H9 (cell line): Measurements from ENCODE around the gene THEMIS. TPM values are rescaled to one million over a fixed set of nuclear protein-coding genes. Genes with fewer than 3 reads are reported as not detected.

Experiments
- DNase-seq: peaks from one replicate; pipeline ENCODE4 v3.0.0-alpha.2; 2017
- H2AFZ ChIP-seq: one replicate; pipeline ENCODE4 v1.6.1; 2013; ENCODE audit warnings: mild to moderate bottlenecking, low read length, control low read depth, moderate library complexity
- H2AK5ac ChIP-seq: 2 replicates; pipeline ENCODE4 v1.6.1; 2013; ENCODE audit warnings: low read length, control low read depth, mixed read lengths; ENCODE audit not compliant: insufficient read length
- H2BK120ac ChIP-seq: one replicate; pipeline ENCODE4 v1.6.1; 2013; ENCODE audit warnings: low read depth, mild to moderate bottlenecking, low read length, control low read depth, inconsistent platforms; ENCODE audit not compliant: poor library complexity, severe bottlenecking
- H2BK12ac ChIP-seq: 2 replicates; pipeline ENCODE4 v1.6.1; 2013; ENCODE audit warnings: low read length, control low read depth, mixed read lengths, low read depth; ENCODE audit not compliant: insufficient read length
- H2BK15ac ChIP-seq: 2 replicates; pipeline ENCODE4 v1.6.1; 2013; ENCODE audit warnings: low read depth, low read length, control low read depth
- H2BK20ac ChIP-seq: one replicate; pipeline ENCODE4 v1.6.1; 2013; ENCODE audit warnings: low read depth, mild to moderate bottlenecking, low read length, control low read depth, inconsistent platforms; ENCODE audit not compliant: poor library complexity, severe bottlenecking
- H2BK5ac ChIP-seq: 2 replicates; pipeline ENCODE4 v1.6.1; 2013; ENCODE audit warnings: low read length, control low read depth, mixed read lengths; ENCODE audit not compliant: insufficient read length
- H3K14ac ChIP-seq: 2 replicates; pipeline ENCODE4 v1.6.1; 2013; ENCODE audit warnings: low read length, control low read depth; ENCODE audit not compliant: insufficient read depth
- H3K18ac ChIP-seq: 2 replicates; pipeline ENCODE4 v1.6.1; 2013; ENCODE audit warnings: low read depth, mild to moderate bottlenecking, mixed read lengths, low read length, control low read depth; ENCODE audit not compliant: insufficient read length
- H3K23ac ChIP-seq: 2 replicates; pipeline ENCODE4 v1.6.1; 2013; ENCODE audit warnings: low read length, control low read depth, mixed read lengths, low read depth; ENCODE audit not compliant: insufficient read length
- H3K23me2 ChIP-seq: 2 replicates; pipeline ENCODE4 v1.6.1; 2013; ENCODE audit warnings: low read depth, mild to moderate bottlenecking, mixed read lengths, low read length, control low read depth; ENCODE audit not compliant: insufficient read length, poor library complexity, severe bottlenecking
- H3K27ac ChIP-seq: 2 replicates; pipeline ENCODE4 v1.5.1; 2013; ENCODE audit warnings: low read length, control low read depth, mixed read lengths, low read depth; ENCODE audit not compliant: insufficient read length
- H3K27me3 ChIP-seq: 2 replicates; pipeline ENCODE4 v1.6.1; 2013; ENCODE audit warnings: low read length, control low read depth, inconsistent platforms; ENCODE audit not compliant: insufficient read depth
- H3K4ac ChIP-seq: 2 replicates; pipeline ENCODE4 v1.6.1; 2013; ENCODE audit warnings: low read depth, mild to moderate bottlenecking, control low read depth, inconsistent platforms, low read length, moderate library complexity
- H3K4me1 ChIP-seq: 2 replicates; pipeline ENCODE4 v1.6.1; 2013; ENCODE audit warnings: low read length, control low read depth, inconsistent platforms; ENCODE audit not compliant: insufficient read depth
- H3K4me2 ChIP-seq: 2 replicates; pipeline ENCODE4 v1.6.1; 2013; ENCODE audit warnings: low read length, control low read depth, mixed read lengths; ENCODE audit not compliant: insufficient read length, insufficient read depth
- H3K56ac ChIP-seq: 2 replicates; pipeline ENCODE4 v1.6.1; 2013; ENCODE audit warnings: low read depth, mild to moderate bottlenecking, mixed read lengths, low read length, control low read depth; ENCODE audit not compliant: insufficient read length
- H3K79me1 ChIP-seq: 2 replicates; pipeline ENCODE4 v1.6.1; 2013; ENCODE audit warnings: low read depth, mild to moderate bottlenecking, moderate library complexity, low read length, control low read depth, inconsistent platforms; ENCODE audit not compliant: insufficient read depth, poor library complexity, severe bottlenecking
- H3K79me2 ChIP-seq: 2 replicates; pipeline ENCODE4 v1.6.1; 2013; ENCODE audit warnings: low read length, control low read depth, inconsistent platforms; ENCODE audit not compliant: insufficient read depth
- H3K9ac ChIP-seq: 2 replicates; pipeline ENCODE4 v1.6.1; 2013; ENCODE audit warnings: low read length, control low read depth, mixed read lengths; ENCODE audit not compliant: insufficient read length; ENCODE audit errors: extremely low read depth
- H3K9me3 ChIP-seq: one replicate; pipeline ENCODE4 v1.6.1; 2013; ENCODE audit warnings: low read depth, low read length, inconsistent platforms; ENCODE audit not compliant: control insufficient read depth
- H3T11ph ChIP-seq: one replicate; pipeline ENCODE4 v1.6.1; 2013; ENCODE audit warnings: mild to moderate bottlenecking, low read length, control low read depth, inconsistent platforms
- H4K20me1 ChIP-seq: one replicate; pipeline ENCODE4 v1.6.1; 2013; ENCODE audit not compliant: control insufficient read depth, insufficient read length, insufficient read depth
- H4K5ac ChIP-seq: 2 replicates; pipeline ENCODE4 v1.6.1; 2013; ENCODE audit warnings: low read depth, mild to moderate bottlenecking, mixed read lengths, low read length, control low read depth; ENCODE audit not compliant: insufficient read length
- H4K8ac ChIP-seq: replicated peaks from 2 replicates; pipeline ENCODE4 v1.6.1; 2013; ENCODE audit warnings: low read length, control low read depth, mixed read lengths, low read depth; ENCODE audit not compliant: insufficient read length
- H4K91ac ChIP-seq: 2 replicates; pipeline ENCODE4 v1.6.1; 2013; ENCODE audit warnings: low read depth, mild to moderate bottlenecking, moderate library complexity, mixed read lengths, low read length, control low read depth; ENCODE audit not compliant: insufficient read length
- H3K27ac Mint-ChIP-seq, 3 experiments: 2 replicates in 2 of 3; 3 replicates in 1 of 3; pipeline ENCODE4 v1.8.0; 2020 to 2021; ENCODE audit warnings: mixed read lengths in 3 of 3, mild to moderate bottlenecking in 1 of 3, moderate library complexity in 1 of 3
- H3K27me3 Mint-ChIP-seq: 2 replicates; pipeline ENCODE4 v1.8.0; 2021; ENCODE audit warnings: low read depth, mild to moderate bottlenecking, moderate library complexity, mixed read lengths
- H3K36me3 Mint-ChIP-seq, 3 experiments: 2 replicates in 2 of 3; 3 replicates in 1 of 3; pipeline ENCODE4 v1.8.0; 2020 to 2021; ENCODE audit warnings: low read depth in 3 of 3, mixed read lengths in 3 of 3; ENCODE audit not compliant: insufficient read depth in 1 of 3
- H3K4me1 Mint-ChIP-seq, 2 experiments: 2 replicates each; pipeline ENCODE4 v1.8.0; 2020; ENCODE audit warnings: mixed read lengths in 2 of 2
- H3K4me3 Mint-ChIP-seq, 2 experiments: 2 replicates in 1 of 2; 3 replicates in 1 of 2; pipeline ENCODE4 v1.8.0; 2020 to 2021; ENCODE audit warnings: mild to moderate bottlenecking in 2 of 2, mixed read lengths in 2 of 2, moderate library complexity in 1 of 2
- H3K9me3 Mint-ChIP-seq, 2 experiments: 2 replicates in 1 of 2; 3 replicates in 1 of 2; pipeline ENCODE4 v1.8.0; 2020; ENCODE audit warnings: mild to moderate bottlenecking in 2 of 2, mixed read lengths in 2 of 2, moderate library complexity in 1 of 2
- WGBS: extraction: QIAGEN DNeasy Blood & Tissue Kit; methylation state at CpG from one replicate; pipeline ENCODE4 v1.1.7; 2013; ENCODE audit warnings: missing lambda C conversion rate, low lambda C conversion rate, mixed read lengths; ENCODE audit not compliant: insufficient read length; ENCODE audit errors: extremely low coverage; 5-methylcytosine and 5-hydroxymethylcytosine counted together
- total RNA-seq: library from RNA; stranded (reverse); gene quantifications from 2 replicates; pipeline ENCODE4 v1.2.1, GENCODE V29; 2021
- TF ChIP-seq, protein P1 (sequence below): fragments of 200-600 bp; sonication (generic); conservative IDR thresholded peaks from 3 replicates; pipeline ENCODE4 v1.8.0; 2021; ENCODE audit warnings: antibody characterized with exemption, mild to moderate bottlenecking

The THEMIS gene
- total RNA-seq, 1 experiment from 2014 or later = not detected

DNA sequence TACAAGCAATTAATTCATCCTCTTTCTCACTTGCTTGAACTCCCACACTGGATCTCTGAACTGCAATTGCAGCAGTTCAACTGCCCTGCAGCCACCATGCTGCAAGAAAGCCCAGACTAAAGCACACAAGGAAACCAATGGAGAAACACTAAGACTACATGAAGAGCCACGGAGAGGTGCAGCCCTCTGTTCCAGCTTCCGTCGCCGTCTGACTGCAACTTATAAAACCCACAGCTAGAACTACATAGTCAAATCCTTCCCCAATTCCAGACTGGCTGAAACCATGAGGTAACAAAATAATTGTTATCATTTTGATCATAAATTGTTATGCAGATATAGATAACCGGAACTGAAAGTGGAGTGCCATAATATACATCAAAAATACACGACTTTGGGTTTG is 21.1 kb upstream of the THEMIS start:
- TF ChIP-seq, protein P1, sequence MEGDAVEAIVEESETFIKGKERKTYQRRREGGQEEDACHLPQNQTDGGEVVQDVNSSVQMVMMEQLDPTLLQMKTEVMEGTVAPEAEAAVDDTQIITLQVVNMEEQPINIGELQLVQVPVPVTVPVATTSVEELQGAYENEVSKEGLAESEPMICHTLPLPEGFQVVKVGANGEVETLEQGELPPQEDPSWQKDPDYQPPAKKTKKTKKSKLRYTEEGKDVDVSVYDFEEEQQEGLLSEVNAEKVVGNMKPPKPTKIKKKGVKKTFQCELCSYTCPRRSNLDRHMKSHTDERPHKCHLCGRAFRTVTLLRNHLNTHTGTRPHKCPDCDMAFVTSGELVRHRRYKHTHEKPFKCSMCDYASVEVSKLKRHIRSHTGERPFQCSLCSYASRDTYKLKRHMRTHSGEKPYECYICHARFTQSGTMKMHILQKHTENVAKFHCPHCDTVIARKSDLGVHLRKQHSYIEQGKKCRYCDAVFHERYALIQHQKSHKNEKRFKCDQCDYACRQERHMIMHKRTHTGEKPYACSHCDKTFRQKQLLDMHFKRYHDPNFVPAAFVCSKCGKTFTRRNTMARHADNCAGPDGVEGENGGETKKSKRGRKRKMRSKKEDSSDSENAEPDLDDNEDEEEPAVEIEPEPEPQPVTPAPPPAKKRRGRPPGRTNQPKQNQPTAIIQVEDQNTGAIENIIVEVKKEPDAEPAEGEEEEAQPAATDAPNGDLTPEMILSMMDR = no peak
- H3K18ac ChIP-seq = no peak overlapping the region
- peaks cover 12 to 14% of the 10 kb centered on the region in 2 experiments for H3K9me3 Mint-ChIP-seq
- no peak overlapping the region for H2BK5ac ChIP-seq
- H3K4me1 Mint-ChIP-seq = peaks cover 0 to 7% of the 10 kb centered on the region in 2 experiments; a peak in 3 of 4 replicates
- peaks cover 6 to 14% (median 7%) of the 10 kb centered on the region in 3 experiments; a peak in 6 of 7 replicates for H3K36me3 Mint-ChIP-seq
- no peaks in the 10 kb centered on the region for H3K79me2 ChIP-seq
- no peak overlapping the region for H2AK5ac ChIP-seq
- H2BK120ac ChIP-seq = no peak overlapping the region
- H3K27ac ChIP-seq = no peak overlapping the region
- H4K91ac ChIP-seq = no peak overlapping the region
- no peak overlapping the region for H2AFZ ChIP-seq
- DNase-seq = no peak
- no peaks in the 10 kb centered on the region for H4K20me1 ChIP-seq
- no peak overlapping the region for H3K4me3 Mint-ChIP-seq
- H3K23ac ChIP-seq = no peak overlapping the region
- H3K4ac ChIP-seq = no peak overlapping the region
- no peaks in the 10 kb centered on the region for H3K4me1 ChIP-seq
- H3K23me2 ChIP-seq = no peaks in the 10 kb centered on the region
- no peaks in the 10 kb centered on the region for H3K79me1 ChIP-seq
- H2BK12ac ChIP-seq = no peak overlapping the region
- no peak overlapping the region for H3K4me2 ChIP-seq
- H2BK20ac ChIP-seq = no peak overlapping the region
- no peaks in the 10 kb centered on the region for H3K27me3 Mint-ChIP-seq
- H4K5ac ChIP-seq = no peak overlapping the region
- H3K14ac ChIP-seq = no peak overlapping the region
- H3K27me3 ChIP-seq = no peaks in the 10 kb centered on the region
- no peak overlapping the region for H3K27ac Mint-ChIP-seq
- H3K56ac ChIP-seq = no peak overlapping the region
- no peak overlapping the region for H3T11ph ChIP-seq
- H3K9me3 ChIP-seq = no peaks in the 10 kb centered on the region
- no peak overlapping the region for H2BK15ac ChIP-seq
- no peak overlapping the region for H3K9ac ChIP-seq
- H4K8ac ChIP-seq = no peak overlapping the region
- WGBS = no CpG with 5 or more reads among the region's 6 CpGs
